Measurements from ENCODE around the gene GTSE1. TPM values are rescaled to one million over a fixed set of nuclear protein-coding genes. Genes with fewer than 3 reads are reported as not detected.

GTSE1 gene
- total RNA-seq (4.4 TPM), polyA plus RNA-seq (ENCODE audit: insufficient read depth in 1 of 8, insufficient read length in 8 of 8, low replicate concordance in 1 of 8) (10 to 100 TPM in 6 of 8 donors, 1 to 10 TPM in 2; 7.1 to 14.1 (median 10.8) TPM)
- long read RNA-seq, donor 1, partial matches to known transcripts: 0 of 2 reads
- long read RNA-seq, donor 1, other reads (novel, unspliced or antisense): 0 of 2 reads
- long read RNA-seq, donor 2: 0 reads
- long read RNA-seq, donor 3: 0 reads
- long read RNA-seq, donor 4: 0 reads
- long read RNA-seq, donor 5, partial matches to known transcripts: 0 of 1 reads
- long read RNA-seq, donor 5, other reads (novel, unspliced or antisense): 0 of 1 reads
- long read RNA-seq, donor 6, partial matches to known transcripts: 0 of 1 reads
- long read RNA-seq, donor 6, other reads (novel, unspliced or antisense): 0 of 1 reads
- long read RNA-seq, donor 7: 0 reads
- long read RNA-seq, donor 8, partial matches to known transcripts: 0 of 1 reads
- long read RNA-seq, donor 8, other reads (novel, unspliced or antisense): 0 of 1 reads
- long read RNA-seq, donor 9: 0 reads
- long read RNA-seq, donor 10, partial matches to known transcripts: 0 of 4 reads
- long read RNA-seq, donor 10, other reads (novel, unspliced or antisense): 0 of 4 reads
- long read RNA-seq, donor 11: 0 reads

GRCh38 chr22:46296257-46297150 lies at the start of gene GTSE1:
Gene GTSE1 (plus strand): TSS chr22:46296870. CDS start chr22:46297401, 531 bp downstream.
- peak; percentile 99 for DNase-seq
- under 1% methylated on average over 76 of the region's 76 CpGs for WGBS (ENCODE audit: insufficient coverage)

GRCh38 chr22:46247443-46247975 lies 49.2 kb upstream of the GTSE1 start:
- no peaks in the 10 kb centered on the region for H3K27me3 ChIP-seq (ENCODE audit: control insufficient read depth, insufficient read depth, low read length)
- no peak overlapping the region for H3K4me3 ChIP-seq (ENCODE audit: low read length)
- peaks cover 34% of the 10 kb centered on the region for H3K36me3 ChIP-seq (ENCODE audit: control insufficient read depth, insufficient read depth, low read length)
- no peak for DNase-seq
- 69% methylated on average over 2 of the region's 2 CpGs for WGBS (ENCODE audit: insufficient coverage)
- H3K4me1 ChIP-seq (ENCODE audit: control insufficient read depth, insufficient read depth, low read length): peaks cover 47% of the 10 kb centered on the region
- H3K9me3 ChIP-seq (replicated peaks; ENCODE audit: control insufficient read depth, low read depth, low read length): no peaks in the 10 kb centered on the region
- H3K27ac ChIP-seq (ENCODE audit: low read length): no peak overlapping the region

More at GRCh38 chr22:46296257-46297150, at the start of gene GTSE1:
- Histone ChIP-seq H3K27me3 (ENCODE audit: control insufficient read depth, insufficient read depth, low read length) (no peaks in the 10 kb centered on the region), H3K4me3 (ENCODE audit: low read length) (peak within 1 kb of the TSS; percentile 60), H3K4me1 (ENCODE audit: control insufficient read depth, insufficient read depth, low read length) (peaks cover 22% of the 10 kb centered on the region), H3K36me3 (ENCODE audit: control insufficient read depth, insufficient read depth, low read length) (peaks cover 40% of the 10 kb centered on the region), H3K27ac (ENCODE audit: low read length) (peak within 1 kb of the TSS; percentile 92), H3K9me3 (replicated peaks; ENCODE audit: control insufficient read depth, low read depth, low read length) (no peaks in the 10 kb centered on the region)

- Histone ChIP-seq H3K9me3 (replicated peaks; ENCODE audit: control insufficient read depth, low read depth, low read length) (no peaks in the 10 kb centered on the region), H3K4me1 (ENCODE audit: control insufficient read depth, insufficient read depth, low read length) (peaks cover 38% of the 10 kb centered on the region), H3K36me3 (ENCODE audit: control insufficient read depth, insufficient read depth, low read length) (peaks cover 17% of the 10 kb centered on the region), H3K27me3 (ENCODE audit: control insufficient read depth, insufficient read depth, low read length) (peaks cover 2% of the 10 kb centered on the region), H3K4me3 (ENCODE audit: low read length) (peak within 1 kb of the TSS; percentile 97), H3K27ac (ENCODE audit: low read length) (peak within 1 kb of the TSS; percentile 91)
- under 1% methylated on average over 89 of the region's 89 CpGs for WGBS (ENCODE audit: insufficient coverage)
- DNase-seq: peak; percentile 95
These were observed 46.5 kb upstream of the GTSE1 start, which contains the start of gene CDPF1 for GRCh38 chr22:46250035-46250782. Gene CDPF1 (minus strand): TSS chr22:46250293. CDS start chr22:46248284, 2,009 bp downstream.

GRCh38 chr22:46250783-46251125 lies 45.9 kb upstream of the GTSE1 start:
- Histone ChIP-seq H3K4me1 (ENCODE audit: control insufficient read depth, insufficient read depth, low read length) (peaks cover 33% of the 10 kb centered on the region), H3K36me3 (ENCODE audit: control insufficient read depth, insufficient read depth, low read length) (peaks cover 17% of the 10 kb centered on the region), H3K4me3 (ENCODE audit: low read length) (peak overlapping the region; percentile 97), H3K27me3 (ENCODE audit: control insufficient read depth, insufficient read depth, low read length) (peaks cover 2% of the 10 kb centered on the region), H3K27ac (ENCODE audit: low read length) (peak overlapping the region; percentile 76), H3K9me3 (replicated peaks; ENCODE audit: control insufficient read depth, low read depth, low read length) (no peaks in the 10 kb centered on the region)
- DNase-seq: no peak
- 4% methylated on average over 25 of the region's 25 CpGs for WGBS (ENCODE audit: insufficient coverage)

GRCh38 chr22:46251266-46251665 lies 45.4 kb upstream of the GTSE1 start:
- peak overlapping the region; percentile 76 for H3K27ac ChIP-seq (ENCODE audit: low read length)
- peak; percentile 35 for DNase-seq
- no peaks in the 10 kb centered on the region for H3K9me3 ChIP-seq (replicated peaks; ENCODE audit: control insufficient read depth, low read depth, low read length)
- peaks cover 6% of the 10 kb centered on the region for H3K27me3 ChIP-seq (ENCODE audit: control insufficient read depth, insufficient read depth, low read length)
- peaks cover 29% of the 10 kb centered on the region for H3K4me1 ChIP-seq (ENCODE audit: control insufficient read depth, insufficient read depth, low read length)
- H3K4me3 ChIP-seq (ENCODE audit: low read length): peak overlapping the region; percentile 97
- 37% methylated on average over 7 of the region's 7 CpGs for WGBS (ENCODE audit: insufficient coverage)
- H3K36me3 ChIP-seq (ENCODE audit: control insufficient read depth, insufficient read depth, low read length): peaks cover 16% of the 10 kb centered on the region

- H3K27ac ChIP-seq (ENCODE audit: low read length): no peak overlapping the region
- no peak for DNase-seq
- no peak overlapping the region for H3K4me3 ChIP-seq (ENCODE audit: low read length)
- H3K36me3 ChIP-seq (ENCODE audit: control insufficient read depth, insufficient read depth, low read length): peaks cover 10% of the 10 kb centered on the region
- no CpG with 5 or more reads among the region's 9 CpGs for WGBS (ENCODE audit: insufficient coverage)
- H3K4me1 ChIP-seq (ENCODE audit: control insufficient read depth, insufficient read depth, low read length): peaks cover 23% of the 10 kb centered on the region
- peaks cover 6% of the 10 kb centered on the region for H3K27me3 ChIP-seq (ENCODE audit: control insufficient read depth, insufficient read depth, low read length)
- no peaks in the 10 kb centered on the region for H3K9me3 ChIP-seq (replicated peaks; ENCODE audit: control insufficient read depth, low read depth, low read length)
These were observed 44.8 kb upstream of the GTSE1 start for GRCh38 chr22:46251816-46252380.

GRCh38 chr22:46256358-46256958 lies 40.2 kb upstream of the GTSE1 start:
- no peak for DNase-seq
- H3K36me3 ChIP-seq (ENCODE audit: control insufficient read depth, insufficient read depth, low read length): no peaks in the 10 kb centered on the region
- peaks cover 9% of the 10 kb centered on the region for H3K4me1 ChIP-seq (ENCODE audit: control insufficient read depth, insufficient read depth, low read length)
- WGBS (ENCODE audit: insufficient coverage): 80% methylated on average over 6 of the region's 8 CpGs
- H3K27ac ChIP-seq (ENCODE audit: low read length): no peak overlapping the region
- no peak overlapping the region for H3K4me3 ChIP-seq (ENCODE audit: low read length)
- H3K27me3 ChIP-seq (ENCODE audit: control insufficient read depth, insufficient read depth, low read length): peaks cover 29% of the 10 kb centered on the region
- no peaks in the 10 kb centered on the region for H3K9me3 ChIP-seq (replicated peaks; ENCODE audit: control insufficient read depth, low read depth, low read length)

GRCh38 chr22:46259374-46259773 lies 37.3 kb upstream of the GTSE1 start:
- no peak overlapping the region for H3K27ac ChIP-seq (ENCODE audit: low read length)
- no peaks in the 10 kb centered on the region for H3K36me3 ChIP-seq (ENCODE audit: control insufficient read depth, insufficient read depth, low read length)
- DNase-seq: no peak
- 70% methylated on average over 3 of the region's 12 CpGs for WGBS (ENCODE audit: insufficient coverage)
- peaks cover 11% of the 10 kb centered on the region for H3K4me1 ChIP-seq (ENCODE audit: control insufficient read depth, insufficient read depth, low read length)
- no peak overlapping the region for H3K4me3 ChIP-seq (ENCODE audit: low read length)
- peaks cover 47% of the 10 kb centered on the region for H3K27me3 ChIP-seq (ENCODE audit: control insufficient read depth, insufficient read depth, low read length)
- no peaks in the 10 kb centered on the region for H3K9me3 ChIP-seq (replicated peaks; ENCODE audit: control insufficient read depth, low read depth, low read length)

GRCh38 chr22:46260038-46260437 lies 36.6 kb upstream of the GTSE1 start:
- no peak overlapping the region for H3K27ac ChIP-seq (ENCODE audit: low read length)
- no peaks in the 10 kb centered on the region for H3K9me3 ChIP-seq (replicated peaks; ENCODE audit: control insufficient read depth, low read depth, low read length)
- WGBS (ENCODE audit: insufficient coverage): 71% methylated on average over 6 of the region's 6 CpGs
- peaks cover 46% of the 10 kb centered on the region for H3K27me3 ChIP-seq (ENCODE audit: control insufficient read depth, insufficient read depth, low read length)
- no peaks in the 10 kb centered on the region for H3K36me3 ChIP-seq (ENCODE audit: control insufficient read depth, insufficient read depth, low read length)
- no peak for DNase-seq
- no peak overlapping the region for H3K4me3 ChIP-seq (ENCODE audit: low read length)
- peaks cover 6% of the 10 kb centered on the region for H3K4me1 ChIP-seq (ENCODE audit: control insufficient read depth, insufficient read depth, low read length)
